Brain microvascular endothelial cell (primary cell): ENCODE measurements around the gene MEX3B.
A peak's percentile ranks its signal among the peaks of the same experiment; 100 is the strongest.

Source experiments
- DNase-seq: peaks from one replicate; pipeline ENCODE4 v3.0.0-alpha.2; 2020
- H3K27ac ChIP-seq: fragments of 250-450 bp; sonication (Bioruptor Pico); 2 replicates; pipeline ENCODE4 v1.5.1; 2020; ENCODE audit warnings: mild to moderate bottlenecking, moderate library complexity
- H3K27me3 ChIP-seq: fragments of 250-450 bp; sonication (Bioruptor Pico); replicated peaks from 2 replicates; pipeline ENCODE4 v1.5.1; 2020; ENCODE audit warnings: mild to moderate bottlenecking
- H3K36me3 ChIP-seq: fragments of 250-450 bp; sonication (Bioruptor Pico); replicated peaks from 2 replicates; pipeline ENCODE4 v1.5.1; 2020; ENCODE audit warnings: mild to moderate bottlenecking
- H3K4me3 ChIP-seq: 2 replicates; pipeline ENCODE4 v1.5.1; 2011; ENCODE audit warnings: low read depth, mild to moderate bottlenecking, control low read depth, low read length, moderate library complexity
- in situ Hi-C: cut with HindIII; loops from 2 replicates; pipeline ENCODE4 v1.10.0; 2017; ENCODE audit warnings: low sequenced_read_pairs, low pct_ligation_motif_present
- TF ChIP-seq, protein P1 (sequence below): IDR thresholded peaks from 2 replicates; pipeline ENCODE4 v1.5.1; 2011; ENCODE audit warnings: low read depth, mild to moderate bottlenecking, moderate library complexity, low read length, control low read depth, inconsistent platforms; ENCODE audit errors: missing control alignments

Gene MEX3B

DNA sequence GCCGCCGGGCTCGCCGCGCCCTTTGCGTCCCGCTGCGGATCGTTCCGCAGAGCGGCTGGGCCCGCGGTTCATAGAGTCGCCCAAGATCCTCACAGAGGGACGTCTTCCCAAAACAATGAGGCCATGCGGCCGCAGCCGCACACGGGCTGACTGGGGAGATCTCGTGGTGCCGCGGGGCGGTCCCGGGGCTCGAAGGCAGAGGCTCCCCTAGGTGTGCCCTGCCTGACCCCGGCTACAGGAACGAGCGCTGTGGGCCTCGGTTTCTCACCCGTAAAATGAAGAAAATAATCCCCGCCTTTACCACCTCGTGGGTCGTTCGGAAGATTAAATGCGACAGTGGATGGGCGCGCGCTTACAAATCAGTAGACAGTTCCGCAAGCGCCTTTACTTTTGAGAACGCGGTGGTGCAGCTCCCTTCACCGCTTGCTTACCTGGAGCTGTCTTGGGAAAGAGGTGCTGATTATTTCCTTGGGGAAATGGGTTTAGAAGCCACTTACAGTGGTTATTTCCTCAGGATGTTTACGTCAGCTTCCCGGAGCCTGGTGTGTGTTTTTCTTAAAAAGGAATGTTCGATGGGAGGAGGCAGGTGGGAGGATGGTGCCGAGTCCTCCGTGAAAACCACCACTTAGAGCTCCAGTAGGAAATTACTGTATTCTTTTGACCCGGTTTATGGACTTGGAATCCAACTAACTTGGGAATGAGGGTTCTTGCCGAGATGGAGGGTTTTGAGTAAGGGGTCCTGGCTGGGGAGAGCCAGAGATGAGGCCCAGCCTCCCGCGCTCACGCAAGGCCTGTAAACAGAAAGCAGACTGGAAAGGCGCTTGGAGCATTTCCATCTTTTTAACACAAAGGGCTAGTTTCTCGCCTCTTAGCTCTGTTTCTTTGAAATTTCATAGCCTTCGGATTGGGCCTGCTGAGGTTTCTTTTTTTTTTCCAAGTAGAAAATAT is 1.9 kb upstream of the MEX3B start:
- Histone ChIP-seq H3K4me3 (peak overlapping the region; percentile 65), H3K36me3 (peaks cover 10% of the 10 kb centered on the region), H3K27ac (no peak overlapping the region), H3K27me3 (no peaks in the 10 kb centered on the region)
- TF ChIP-seq, protein P1, sequence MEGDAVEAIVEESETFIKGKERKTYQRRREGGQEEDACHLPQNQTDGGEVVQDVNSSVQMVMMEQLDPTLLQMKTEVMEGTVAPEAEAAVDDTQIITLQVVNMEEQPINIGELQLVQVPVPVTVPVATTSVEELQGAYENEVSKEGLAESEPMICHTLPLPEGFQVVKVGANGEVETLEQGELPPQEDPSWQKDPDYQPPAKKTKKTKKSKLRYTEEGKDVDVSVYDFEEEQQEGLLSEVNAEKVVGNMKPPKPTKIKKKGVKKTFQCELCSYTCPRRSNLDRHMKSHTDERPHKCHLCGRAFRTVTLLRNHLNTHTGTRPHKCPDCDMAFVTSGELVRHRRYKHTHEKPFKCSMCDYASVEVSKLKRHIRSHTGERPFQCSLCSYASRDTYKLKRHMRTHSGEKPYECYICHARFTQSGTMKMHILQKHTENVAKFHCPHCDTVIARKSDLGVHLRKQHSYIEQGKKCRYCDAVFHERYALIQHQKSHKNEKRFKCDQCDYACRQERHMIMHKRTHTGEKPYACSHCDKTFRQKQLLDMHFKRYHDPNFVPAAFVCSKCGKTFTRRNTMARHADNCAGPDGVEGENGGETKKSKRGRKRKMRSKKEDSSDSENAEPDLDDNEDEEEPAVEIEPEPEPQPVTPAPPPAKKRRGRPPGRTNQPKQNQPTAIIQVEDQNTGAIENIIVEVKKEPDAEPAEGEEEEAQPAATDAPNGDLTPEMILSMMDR: no peak
- DNase-seq: no peak
- in situ Hi-C loops: no loop called here

DNA sequence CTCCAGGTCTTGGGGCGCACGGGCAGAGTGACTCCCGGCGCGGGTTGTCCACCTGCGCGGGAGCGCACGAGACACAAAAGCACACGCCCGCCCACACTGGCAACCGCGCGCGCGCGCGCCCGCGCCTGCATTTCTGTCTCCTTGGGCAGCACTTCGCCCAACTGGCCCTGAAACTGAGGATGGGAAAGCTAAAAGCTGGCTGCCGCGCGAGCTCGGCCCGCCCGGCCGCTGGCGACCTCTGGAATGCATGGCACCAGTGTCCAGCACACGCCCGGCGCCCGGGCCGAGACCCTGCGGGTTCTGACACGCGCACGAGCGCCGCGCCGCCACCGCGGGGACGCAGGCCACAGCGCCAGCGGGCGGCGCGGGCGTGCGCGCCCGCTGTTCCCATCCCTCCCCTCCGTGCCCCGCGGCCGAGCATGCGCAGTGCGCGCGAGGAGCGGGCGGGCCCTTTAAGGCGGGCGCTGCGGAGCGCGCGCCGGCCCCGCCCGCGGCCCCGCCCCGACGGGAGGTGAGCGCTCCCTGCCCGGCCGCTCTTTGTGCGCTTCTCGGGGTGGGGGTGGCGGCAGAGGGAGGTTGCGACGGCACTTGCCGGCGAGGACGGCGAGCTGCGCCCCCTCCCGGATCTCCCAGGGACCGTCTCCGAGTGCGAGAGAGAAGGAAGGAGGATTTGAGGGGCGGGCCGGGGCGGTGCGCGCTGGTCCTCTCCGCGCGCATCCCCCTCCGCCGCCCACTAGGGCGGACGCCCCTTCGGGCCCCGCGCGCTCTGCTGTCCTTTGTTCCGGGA is 1.0 kb upstream of the MEX3B start:
- no peaks in the 10 kb centered on the region for H3K27me3 ChIP-seq
- in situ Hi-C loops: no loop called here
- peak overlapping the region; percentile 83 for H3K4me3 ChIP-seq
- TF ChIP-seq, protein P1: peak; percentile 74
- peaks cover 12% of the 10 kb centered on the region for H3K36me3 ChIP-seq
- DNase-seq: peak; percentile 84
- peak overlapping the region; percentile 88 for H3K27ac ChIP-seq

DNA sequence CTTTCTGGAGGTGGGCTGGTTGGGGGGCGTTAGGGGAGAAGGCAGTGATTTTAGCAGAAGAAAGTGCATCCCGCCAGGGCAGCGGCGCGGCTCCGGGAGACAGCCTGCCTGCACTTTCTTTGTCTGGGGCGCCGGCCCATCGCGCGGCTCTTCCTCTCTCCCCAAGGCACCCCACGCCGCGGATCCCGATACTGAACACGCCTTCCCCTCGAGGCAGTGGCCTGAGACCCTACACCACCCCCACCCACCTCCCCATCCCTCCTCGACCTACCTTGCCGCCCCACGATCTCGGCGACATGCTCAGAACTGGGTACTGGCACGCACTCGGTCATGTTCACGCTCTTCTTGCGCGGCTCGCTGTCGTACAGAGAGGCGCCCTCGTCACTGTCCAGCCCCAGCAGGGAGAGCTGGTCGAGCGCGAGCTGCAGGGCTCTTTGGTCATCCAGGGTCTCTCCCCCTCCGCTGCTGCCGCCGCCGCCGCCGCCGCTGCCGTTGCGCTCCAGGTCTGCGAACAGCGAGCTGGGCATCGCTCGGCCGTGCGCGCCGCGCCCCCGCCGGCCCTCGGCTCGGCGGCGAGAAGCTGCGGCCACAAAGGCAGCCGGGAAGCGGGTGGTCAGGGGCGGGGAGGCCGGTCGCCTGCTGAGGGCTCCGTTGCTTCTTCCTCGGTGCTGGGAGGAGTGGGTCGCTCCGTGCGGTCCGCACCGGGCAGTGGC is 483 bp downstream of the MEX3B start:
- peak; percentile 41 for DNase-seq
- peak overlapping the region; percentile 83 for H3K4me3 ChIP-seq
- no peaks in the 10 kb centered on the region for H3K27me3 ChIP-seq
- TF ChIP-seq, protein P1: no peak
- H3K36me3 ChIP-seq: peaks cover 12% of the 10 kb centered on the region
- in situ Hi-C loops: no loop called here
- H3K27ac ChIP-seq: peak overlapping the region; percentile 81

DNA sequence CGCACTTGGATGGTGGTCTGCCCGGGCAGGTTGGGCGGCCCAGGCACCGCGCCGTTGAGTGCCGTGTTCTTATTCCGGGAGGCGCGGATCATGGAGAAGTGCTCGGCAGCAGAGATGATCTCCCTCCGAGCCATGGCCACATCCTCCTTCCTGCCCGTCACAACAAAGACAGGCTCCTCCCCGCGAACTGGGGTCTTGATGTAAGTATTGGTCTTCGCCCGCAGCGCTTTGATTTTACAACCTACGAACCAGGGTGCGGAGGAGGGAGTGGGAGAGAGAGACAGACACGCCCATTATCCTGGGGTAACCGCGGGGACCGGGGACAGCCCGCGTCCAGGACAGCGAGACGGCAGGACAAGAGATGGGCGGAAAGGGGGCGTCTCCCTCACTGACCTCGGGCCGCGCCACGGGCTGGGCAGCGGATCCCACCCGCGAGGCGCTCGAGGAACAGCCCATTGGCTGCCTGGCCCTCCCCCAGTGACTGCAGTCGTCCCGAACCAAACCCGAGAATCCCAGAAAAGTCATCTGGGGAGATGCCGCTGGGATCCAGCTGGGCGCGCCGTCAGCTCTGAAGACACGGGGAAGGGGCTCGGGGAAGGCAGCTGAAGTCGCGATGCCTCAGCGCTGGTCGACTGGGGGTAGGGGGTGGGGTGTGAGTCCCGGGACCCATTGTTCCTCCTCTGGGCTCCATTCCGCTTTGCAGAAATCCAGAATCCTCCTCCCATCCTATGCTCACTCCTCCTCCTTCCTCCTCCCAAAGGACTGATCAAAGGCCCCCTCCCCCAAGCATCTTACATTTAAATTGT is 1.2 kb downstream of the MEX3B start:
- in situ Hi-C loops: no loop called here
- peaks cover 12% of the 10 kb centered on the region for H3K36me3 ChIP-seq
- peak overlapping the region; percentile 83 for H3K4me3 ChIP-seq
- H3K27me3 ChIP-seq: no peaks in the 10 kb centered on the region
- TF ChIP-seq, protein P1: no peak
- peak; percentile 76 for DNase-seq
- H3K27ac ChIP-seq: peak overlapping the region; percentile 81

DNA sequence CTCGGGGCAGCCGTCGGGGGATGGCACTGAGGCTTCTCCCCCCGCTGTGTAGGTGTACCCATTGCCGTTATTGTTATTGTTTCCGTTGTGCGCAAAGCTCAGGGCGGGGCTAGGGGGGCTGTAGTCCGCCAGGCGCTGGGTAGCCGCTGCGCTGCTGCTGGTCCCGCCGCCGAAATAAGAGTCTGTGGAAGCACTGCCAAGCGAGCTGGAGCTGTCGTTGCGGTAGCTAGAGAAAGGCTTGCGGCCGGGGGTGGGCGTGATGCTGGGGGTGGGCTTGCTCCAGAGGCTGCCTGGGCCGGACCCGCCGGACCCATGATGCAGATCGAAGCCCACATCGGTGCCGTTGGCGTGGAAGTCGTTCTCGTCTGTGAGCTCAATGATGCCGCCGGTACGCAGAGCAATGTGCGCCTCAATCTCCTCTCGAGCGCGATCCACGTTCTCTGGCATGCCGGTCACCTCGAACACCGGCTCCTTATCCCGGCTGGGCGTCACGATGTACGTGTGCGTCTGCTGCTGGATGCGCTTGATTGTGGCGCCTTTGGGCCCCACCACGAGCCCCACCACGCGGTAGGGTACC is 1.9 kb downstream of the MEX3B start:
- no peak for DNase-seq
- H3K27ac ChIP-seq: peak overlapping the region; percentile 81
- H3K4me3 ChIP-seq: peak overlapping the region; percentile 83
- TF ChIP-seq, protein P1: no peak
- H3K36me3 ChIP-seq: peaks cover 12% of the 10 kb centered on the region
- in situ Hi-C loops: no loop called here
- H3K27me3 ChIP-seq: no peaks in the 10 kb centered on the region
